ENCODE data around the gene NLK.
"Not testable (repeated sequence)": the region's sequence is repeated elsewhere in the genome, so short reads cannot be mapped to it uniquely, and the experiment has no call there.

Gene NLK

GRCh38 chr17:28228986-28229729 is 186.7 kb downstream of the NLK start:
- no peak for DNase-seq (ENCODE audit: low spot score)
- TF ChIP-seq CTCF (IDR thresholded peaks at IDR 0.05; ENCODE audit: extremely low read depth, missing control alignments), result no peak

DNA sequence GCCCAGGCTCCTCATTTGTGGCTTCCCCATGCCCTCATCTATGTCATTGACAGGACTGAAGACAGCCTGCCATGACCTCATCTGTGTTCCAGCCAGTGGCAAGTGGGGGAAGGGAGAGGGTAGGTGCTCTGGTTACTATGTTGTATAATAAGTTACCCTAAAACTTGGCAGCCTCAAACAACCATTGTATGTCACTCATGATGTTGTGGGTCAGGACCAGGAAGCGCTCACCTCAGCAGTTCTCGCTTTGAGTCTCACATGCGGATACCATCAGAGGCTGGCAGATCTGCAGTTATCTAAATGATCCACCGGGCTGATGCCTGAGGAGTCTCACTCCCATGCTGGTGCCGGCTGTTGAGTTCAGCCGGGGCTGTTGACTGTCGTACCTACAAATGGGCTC is 187.5 kb downstream of the NLK start:
- no peak for DNase-seq (ENCODE audit: low spot score)
- TF ChIP-seq CTCF (IDR thresholded peaks at IDR 0.05; ENCODE audit: extremely low read depth, missing control alignments), result no peak

DNA sequence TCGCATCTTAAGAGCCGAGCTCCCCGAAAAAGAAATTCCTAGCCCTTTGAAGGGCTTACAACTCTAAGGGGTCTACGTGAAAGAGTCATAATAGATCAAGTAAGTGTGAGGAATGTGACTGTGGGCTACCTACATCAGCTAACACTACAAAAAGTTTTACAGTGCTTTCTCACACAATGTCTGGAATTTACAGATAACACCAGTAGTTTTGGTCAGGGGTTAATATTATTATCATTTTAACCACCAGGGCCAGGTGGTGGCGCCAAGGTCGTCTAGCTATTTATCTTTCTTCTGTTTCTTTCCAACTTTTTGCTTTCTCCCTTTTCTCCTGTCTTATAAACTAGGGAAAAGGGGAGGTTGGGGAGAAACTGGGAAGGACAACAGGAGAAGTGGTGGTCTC is 188.1 kb downstream of the NLK start:
- not testable (repeated sequence) for DNase-seq (ENCODE audit: low spot score)

- not testable (repeated sequence) for DNase-seq (ENCODE audit: low spot score)
Observed at GRCh38 chr17:28231624-28232023, 189.1 kb downstream of the NLK start.

DNA sequence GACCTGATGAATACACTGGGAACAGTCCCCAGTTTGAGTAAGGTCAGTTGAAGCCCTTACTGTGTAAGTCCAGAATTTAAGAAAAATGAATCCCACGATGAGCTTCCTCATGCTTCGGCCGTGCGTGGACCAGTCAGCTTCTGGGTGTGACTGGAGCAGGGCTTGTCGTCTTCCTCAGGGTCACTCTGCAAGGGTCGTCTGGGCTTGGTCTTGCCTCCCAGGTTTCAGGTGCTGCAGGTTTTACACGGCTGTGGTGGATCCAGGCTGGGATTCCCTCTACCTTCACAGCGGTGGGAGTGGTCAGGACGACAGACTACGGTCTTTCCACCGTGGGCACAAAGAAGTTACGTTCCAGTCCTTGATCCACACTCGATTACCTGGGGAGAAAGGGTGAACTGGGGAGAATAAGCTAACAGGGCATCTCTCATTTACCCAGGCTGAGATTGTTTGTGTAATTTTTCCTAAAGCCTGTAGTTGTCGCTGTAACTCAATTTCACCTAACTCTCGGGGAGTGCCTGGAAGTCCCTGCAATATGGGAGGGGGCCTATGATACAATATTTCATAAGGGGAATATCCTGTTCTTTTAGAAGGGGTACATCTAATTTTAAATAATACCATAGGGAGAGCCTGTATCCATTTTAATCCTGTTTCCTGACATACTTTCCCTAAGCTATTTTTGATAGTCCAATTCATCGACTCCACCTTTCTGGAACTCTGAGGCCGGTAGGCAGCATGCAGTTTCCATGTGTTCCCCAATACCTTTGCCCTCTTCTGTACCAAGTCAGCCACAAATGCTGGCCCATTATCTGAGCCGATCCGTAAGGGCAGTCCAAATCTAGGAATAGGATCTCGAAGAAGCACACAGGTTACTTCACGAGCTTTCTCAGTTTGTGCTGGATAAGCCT is 190.7 kb downstream of the NLK start:
- DNase-seq (ENCODE audit: low spot score), result not testable (repeated sequence)

DNA sequence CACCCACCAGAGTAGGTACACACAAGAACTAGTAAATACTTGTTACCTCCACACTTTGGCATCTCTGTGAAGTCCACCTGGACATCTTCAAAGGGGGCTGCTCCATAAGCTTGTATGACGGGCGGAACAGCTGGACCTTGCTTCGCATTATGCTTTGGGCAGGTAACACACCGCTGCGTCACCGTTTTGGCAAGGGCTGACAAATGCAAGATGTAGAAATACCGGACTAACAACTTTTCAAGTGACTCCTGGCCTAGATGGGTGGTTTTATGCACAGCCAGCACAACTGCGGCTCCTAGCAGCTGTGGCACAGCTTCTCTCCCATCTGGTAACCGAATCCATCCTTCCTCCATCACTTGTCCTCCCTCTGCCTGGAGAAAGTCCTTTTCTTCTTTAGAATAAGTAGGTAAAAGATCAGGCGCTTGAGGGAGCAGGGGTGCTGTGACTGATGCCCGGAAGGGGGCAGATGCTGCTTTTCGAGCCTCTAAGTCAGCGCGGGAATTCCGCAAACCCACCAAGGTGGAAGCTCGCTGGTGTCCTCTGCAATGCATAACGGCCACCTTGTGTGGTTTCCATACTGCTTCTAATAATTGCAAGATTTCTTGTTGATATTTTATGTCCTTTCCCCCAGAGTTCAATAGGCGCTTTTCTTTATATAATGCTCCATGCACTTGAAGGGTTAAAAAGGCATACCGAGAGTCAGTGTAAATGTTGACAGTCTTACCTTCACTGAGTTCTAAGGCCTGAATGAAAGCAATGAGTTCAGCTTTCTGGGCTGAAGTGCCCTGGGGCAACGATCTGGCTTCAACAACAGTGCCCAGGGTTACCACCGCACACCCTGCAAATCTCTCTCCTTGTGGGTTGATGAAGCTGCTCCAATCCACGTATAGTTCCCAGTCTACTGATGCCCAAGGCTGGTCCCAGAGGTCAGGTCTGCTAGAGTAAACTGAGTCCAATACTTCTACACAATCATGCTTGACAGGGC is 191.7 kb downstream of the NLK start:
- DNase-seq (ENCODE audit: low spot score), result not testable (repeated sequence)

DNA sequence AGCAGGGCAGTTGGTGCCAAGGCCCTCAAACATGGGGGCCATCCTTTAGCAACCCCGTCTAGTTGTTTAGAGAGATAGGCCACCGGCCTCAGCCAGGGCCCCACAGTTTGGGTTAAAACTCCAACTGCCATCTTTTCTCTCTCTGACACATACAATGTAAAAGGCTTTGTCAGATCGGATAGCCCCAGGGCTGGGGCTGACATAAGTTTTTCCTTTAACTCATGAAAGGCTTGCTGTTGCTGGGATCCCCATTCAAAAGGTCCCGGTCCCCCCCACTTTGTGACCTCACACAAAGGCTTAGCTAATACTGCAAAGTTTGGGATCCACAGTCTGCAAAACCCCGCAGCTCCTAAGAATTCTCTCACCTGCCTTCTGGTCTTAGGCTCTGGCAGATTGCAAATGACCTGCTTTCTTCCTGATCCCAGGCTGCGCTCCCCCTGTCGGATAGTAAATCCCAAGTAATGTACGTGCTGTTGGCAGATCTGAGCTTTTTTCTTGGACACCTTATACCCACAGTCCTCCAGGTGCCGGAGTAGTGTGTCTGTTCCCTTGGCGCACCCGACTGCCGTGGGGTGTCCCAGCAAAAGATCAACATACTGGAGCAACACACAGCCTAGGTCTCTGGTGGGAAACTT is 192.7 kb downstream of the NLK start:
- DNase-seq (ENCODE audit: low spot score), result not testable (repeated sequence)

GRCh38 chr17:28236033-28236653 is 193.7 kb downstream of the NLK start:
- DNase-seq (ENCODE audit: low spot score), result not testable (repeated sequence)

GRCh38 chr17:28238547-28239270 is 196.2 kb downstream of the NLK start:
- DNase-seq (ENCODE audit: low spot score), result not testable (repeated sequence)

DNA sequence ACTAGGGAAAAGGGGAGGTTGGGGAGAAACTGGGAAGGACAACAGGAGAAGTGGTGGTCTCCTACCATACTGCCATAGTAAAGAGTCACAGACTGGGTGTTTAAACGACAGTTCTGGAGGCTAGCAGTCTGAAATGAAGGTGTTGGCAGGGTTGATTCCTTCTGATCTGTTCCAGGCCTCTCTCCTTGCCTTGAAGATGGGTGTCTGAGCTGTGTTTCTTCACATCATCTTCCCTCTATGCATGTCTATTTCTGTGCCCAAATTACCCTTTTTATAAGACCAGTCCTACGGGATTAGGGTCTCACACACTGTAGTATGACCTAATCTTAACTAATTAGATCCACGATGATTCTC is 196.8 kb downstream of the NLK start:
- DNase-seq (ENCODE audit: low spot score), result no peak

More for the DNA sequence above, 196.8 kb downstream of the NLK start:
- TF ChIP-seq CTCF (IDR thresholded peaks at IDR 0.05; ENCODE audit: extremely low read depth, missing control alignments), result no peak
